NT2/D1 (cell line): Measurements from ENCODE around the gene FCER2.

ENCODE experiments used
- SUZ12 ChIP-seq: IDR thresholded peaks from 2 replicates; pipeline ENCODE4 v1.6.1; 2011; ENCODE audit not compliant: insufficient read length, insufficient read depth; ENCODE audit errors: extremely low read depth
- YY1 ChIP-seq: IDR thresholded peaks from 2 replicates; pipeline ENCODE4 v1.6.1; 2011; ENCODE audit not compliant: insufficient read length, insufficient read depth

DNA sequence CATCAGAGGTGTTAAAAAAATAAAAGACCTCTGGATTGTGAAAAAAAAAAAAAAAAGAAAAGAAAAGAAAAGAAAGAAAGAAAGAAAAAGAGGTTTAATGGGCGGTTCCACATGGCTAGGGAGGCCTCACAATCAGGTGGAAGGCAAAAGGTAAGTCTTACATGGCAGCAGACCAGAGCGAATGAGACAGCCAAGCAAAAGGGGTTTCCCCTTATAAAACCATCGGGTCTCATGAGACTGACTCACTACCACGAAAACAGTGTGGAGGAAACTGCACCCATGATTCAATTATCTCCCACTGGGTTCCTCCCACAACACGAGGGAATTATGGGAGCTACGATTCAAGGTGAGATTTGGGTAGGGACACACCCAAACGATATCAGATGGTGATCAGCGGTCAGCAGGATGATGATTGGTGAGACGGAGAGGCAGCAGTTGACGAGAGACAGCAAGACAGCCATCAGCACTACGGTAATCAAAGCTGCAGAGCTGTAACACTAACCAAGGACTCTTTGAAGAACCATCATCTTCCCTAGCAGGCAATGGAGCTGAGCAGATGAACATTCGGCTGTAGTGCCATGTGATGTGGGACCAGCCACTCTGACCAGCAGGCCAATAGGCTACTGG is 49.3 kb upstream of the FCER2 start:
- TF ChIP-seq SUZ12, result no peak
- no peak for TF ChIP-seq YY1
